PC-3 (cell line): ENCODE results near the gene ZMIZ1. TPM values are rescaled to one million over a fixed set of nuclear protein-coding genes. Genes with fewer than 3 reads are reported as not detected.

ENCODE experiments used
- ATAC-seq: fragments of 200-7000 bp; cut with Tn5 transposase; 2 replicates; pipeline ENCODE4 v1.9.1; 2020; ENCODE audit warnings: mild to moderate bottlenecking, moderate library complexity
- BruUV-seq: library from RNA; stranded (reverse); fragments of 400-500 nt; replicated peaks from 2 replicates; lab custom pipeline; 2021; lab: Mats Ljungman, UMichigan
- CTCF ChIA-PET: fragments of 300-600 bp; sonication (Branson Sonifier 250); formaldehyde crosslinking; loops from one replicate; lab custom pipeline; 2022; ENCODE audit warnings: antibody characterized with exemption; lab: Charles Lee
- POLR2A ChIA-PET: fragments of 300-600 bp; sonication (Branson Sonifier 250); formaldehyde crosslinking; loops from one replicate; lab custom pipeline; 2022; ENCODE audit warnings: antibody characterized with exemption; ENCODE audit not compliant: unreplicated experiment; lab: Charles Lee
- DNase-seq: peaks from one replicate; pipeline ENCODE4 v3.0.0-alpha.2; 2015
- H2AFZ ChIP-seq: fragments of 300-600 bp; sonication (generic); 2 replicates; pipeline ENCODE4 v1.6.0; 2016; ENCODE audit warnings: antibody characterized with exemption, low read length
- H3F3A ChIP-seq: fragments of 300-600 bp; sonication (generic); one replicate; pipeline ENCODE4 v1.6.0; 2017; ENCODE audit warnings: antibody characterized with exemption, low read length, control low read depth, mild to moderate bottlenecking; ENCODE audit not compliant: unreplicated experiment
- H3K27ac ChIP-seq: fragments of 300-600 bp; sonication (generic); 2 replicates; pipeline ENCODE4 v1.5.1; 2016; ENCODE audit warnings: mild to moderate bottlenecking, low read length
- H3K27me3 ChIP-seq: fragments of 300-600 bp; sonication (generic); 2 replicates; pipeline ENCODE4 v1.6.1; 2016; ENCODE audit warnings: low read length, mixed read lengths
- H3K36me3 ChIP-seq: fragments of 300-600 bp; sonication (generic); 2 replicates; pipeline ENCODE4 v1.6.1; 2016; ENCODE audit warnings: low read depth, mixed run types, low read length, mixed read lengths
- H3K4me1 ChIP-seq: fragments of 300-600 bp; sonication (generic); 2 replicates; pipeline ENCODE4 v1.5.1; 2016; ENCODE audit warnings: low read length; ENCODE audit not compliant: insufficient read depth
- H3K4me2 ChIP-seq: fragments of 300-600 bp; sonication (generic); 2 replicates; pipeline ENCODE4 v1.6.0; 2016; ENCODE audit warnings: low read length
- H3K4me3 ChIP-seq: fragments of 300-600 bp; sonication (generic); 2 replicates; pipeline ENCODE4 v1.5.1; 2016; ENCODE audit warnings: mild to moderate bottlenecking, low read length, mixed read lengths
- H3K79me2 ChIP-seq: fragments of 300-600 bp; sonication (generic); 2 replicates; pipeline ENCODE4 v1.6.1; 2017; ENCODE audit warnings: low read length, mixed read lengths
- H3K9ac ChIP-seq: fragments of 300-600 bp; sonication (generic); 2 replicates; pipeline ENCODE4 v1.6.0; 2016; ENCODE audit warnings: mild to moderate bottlenecking, low read length
- H3K9me2 ChIP-seq: fragments of 300-600 bp; sonication (generic); replicated peaks from 2 replicates; pipeline ENCODE4 v1.6.1; 2016; ENCODE audit warnings: mixed run types, low read length, mixed read lengths
- H3K9me3 ChIP-seq: fragments of 300-600 bp; sonication (generic); 2 replicates; pipeline ENCODE4 v1.6.1; 2016; ENCODE audit warnings: low read length, mixed read lengths
- H4K20me1 ChIP-seq: fragments of 300-600 bp; sonication (generic); 2 replicates; pipeline ENCODE4 v1.6.1; 2016; ENCODE audit warnings: low read length, mixed read lengths
- EZH2 ChIP-seq: fragments of 300-600 bp; sonication (generic); IDR thresholded peaks from one replicate; pipeline ENCODE4 v1.6.1; 2017; ENCODE audit warnings: antibody characterized with exemption, mild to moderate bottlenecking, low read length; ENCODE audit not compliant: unreplicated experiment
- EZH2phosphoT487 ChIP-seq: fragments of 300-600 bp; sonication (generic); IDR thresholded peaks from 2 replicates; pipeline ENCODE4 v1.6.1; 2018; ENCODE audit warnings: mild to moderate bottlenecking, antibody characterized with exemption, low read length, borderline replicate concordance
- intact Hi-C: fragments of 100-400 bp; cut with micrococcal nuclease; formaldehyde crosslinking; loops from 2 replicates; pipeline ENCODE4 v1.9.0; 2023
- total RNA-seq: library from RNA; depleted of rRNA; stranded (reverse); fragments of >200 nt; gene quantifications from 2 replicates; pipeline ENCODE4 v1.2.3, GENCODE V29; 2014
- TF ChIP-seq, protein P1 (sequence below): fragments of 300-600 bp; sonication (generic); conservative IDR thresholded peaks from 2 replicates; pipeline ENCODE4 v1.5.1; 2017; ENCODE audit warnings: antibody characterized with exemption, low read depth, mild to moderate bottlenecking, low read length

The ZMIZ1 gene
- total RNA-seq, 1 experiment from 2014 or later, result 55.4 TPM

DNA sequence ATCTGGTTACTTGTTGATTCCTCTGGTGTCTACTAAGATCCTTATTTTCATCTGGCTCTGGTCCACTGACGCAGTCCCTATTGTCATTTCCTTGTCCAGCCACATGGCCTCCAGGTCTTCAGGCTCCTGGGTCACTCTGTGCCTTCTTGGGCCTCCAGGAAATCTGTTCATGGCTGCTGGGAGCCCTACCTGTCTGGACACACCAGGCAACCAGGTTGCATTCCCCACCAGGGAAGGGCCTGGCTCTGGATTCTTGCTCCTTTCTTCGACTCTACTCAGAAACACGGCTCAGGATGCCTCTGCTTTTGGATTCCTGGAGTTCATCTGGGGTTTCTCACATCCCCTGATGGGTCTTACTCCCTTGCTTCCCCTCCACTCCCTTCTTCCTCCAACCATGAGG lies 270.5 kb downstream of the ZMIZ1 start:
- Histone ChIP-seq H4K20me1 (no peaks in the 10 kb centered on the region), H2AFZ (no peak overlapping the region), H3K9me3 (no peaks in the 10 kb centered on the region), H3K9ac (no peak overlapping the region), H3F3A (no peaks in the 10 kb centered on the region), H3K27ac (no peak overlapping the region), H3K36me3 (no peaks in the 10 kb centered on the region), H3K9me2 (no peaks in the 10 kb centered on the region), H3K27me3 (no peaks in the 10 kb centered on the region), H3K4me1 (peaks cover 4% of the 10 kb centered on the region), H3K4me3 (no peak overlapping the region), H3K4me2 (no peak overlapping the region), H3K79me2 (no peaks in the 10 kb centered on the region)
- DNase-seq (no peak), ATAC-seq (no peak)
- CTCF ChIA-PET, result no interaction called here
- TF ChIP-seq EZH2phosphoT487 (no peak), EZH2 (no peak)
- TF ChIP-seq, protein P1, sequence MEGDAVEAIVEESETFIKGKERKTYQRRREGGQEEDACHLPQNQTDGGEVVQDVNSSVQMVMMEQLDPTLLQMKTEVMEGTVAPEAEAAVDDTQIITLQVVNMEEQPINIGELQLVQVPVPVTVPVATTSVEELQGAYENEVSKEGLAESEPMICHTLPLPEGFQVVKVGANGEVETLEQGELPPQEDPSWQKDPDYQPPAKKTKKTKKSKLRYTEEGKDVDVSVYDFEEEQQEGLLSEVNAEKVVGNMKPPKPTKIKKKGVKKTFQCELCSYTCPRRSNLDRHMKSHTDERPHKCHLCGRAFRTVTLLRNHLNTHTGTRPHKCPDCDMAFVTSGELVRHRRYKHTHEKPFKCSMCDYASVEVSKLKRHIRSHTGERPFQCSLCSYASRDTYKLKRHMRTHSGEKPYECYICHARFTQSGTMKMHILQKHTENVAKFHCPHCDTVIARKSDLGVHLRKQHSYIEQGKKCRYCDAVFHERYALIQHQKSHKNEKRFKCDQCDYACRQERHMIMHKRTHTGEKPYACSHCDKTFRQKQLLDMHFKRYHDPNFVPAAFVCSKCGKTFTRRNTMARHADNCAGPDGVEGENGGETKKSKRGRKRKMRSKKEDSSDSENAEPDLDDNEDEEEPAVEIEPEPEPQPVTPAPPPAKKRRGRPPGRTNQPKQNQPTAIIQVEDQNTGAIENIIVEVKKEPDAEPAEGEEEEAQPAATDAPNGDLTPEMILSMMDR, result no peak
- no TSS peak for BruUV-seq
- POLR2A ChIA-PET, result no interaction called here
- intact Hi-C loops, result no loop called here

DNA sequence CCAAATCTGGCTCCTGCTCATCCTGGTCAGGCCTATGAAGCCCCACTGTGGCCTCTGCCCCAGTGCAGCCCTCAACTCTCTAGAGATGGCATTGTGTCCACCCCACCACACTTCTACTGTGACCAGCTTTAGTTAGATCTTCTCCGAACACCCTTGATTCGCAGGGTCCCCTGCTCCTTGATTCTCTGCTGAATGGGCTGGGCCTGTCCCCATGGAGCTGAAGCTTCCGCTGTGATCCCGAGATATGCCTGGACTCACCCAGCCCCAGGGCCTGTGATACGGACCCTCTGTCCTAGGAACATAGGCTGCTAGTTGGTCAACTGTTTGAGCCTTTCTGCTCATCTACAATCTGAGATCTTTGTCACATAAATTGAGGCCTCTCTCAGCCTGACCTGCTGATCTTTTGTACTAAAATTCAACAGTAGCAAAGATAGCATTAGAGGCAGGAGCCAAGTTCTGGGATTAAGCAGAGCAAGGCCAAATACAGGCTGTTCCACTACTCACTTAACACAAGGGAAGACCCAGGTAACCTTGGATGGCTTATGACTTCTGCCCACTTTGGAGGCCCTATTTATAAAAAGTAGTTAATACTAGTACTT lies 272.0 kb downstream of the ZMIZ1 start:
- TF ChIP-seq, protein P1, result no peak
- TF ChIP-seq EZH2phosphoT487 (no peak), EZH2 (no peak)

DNA sequence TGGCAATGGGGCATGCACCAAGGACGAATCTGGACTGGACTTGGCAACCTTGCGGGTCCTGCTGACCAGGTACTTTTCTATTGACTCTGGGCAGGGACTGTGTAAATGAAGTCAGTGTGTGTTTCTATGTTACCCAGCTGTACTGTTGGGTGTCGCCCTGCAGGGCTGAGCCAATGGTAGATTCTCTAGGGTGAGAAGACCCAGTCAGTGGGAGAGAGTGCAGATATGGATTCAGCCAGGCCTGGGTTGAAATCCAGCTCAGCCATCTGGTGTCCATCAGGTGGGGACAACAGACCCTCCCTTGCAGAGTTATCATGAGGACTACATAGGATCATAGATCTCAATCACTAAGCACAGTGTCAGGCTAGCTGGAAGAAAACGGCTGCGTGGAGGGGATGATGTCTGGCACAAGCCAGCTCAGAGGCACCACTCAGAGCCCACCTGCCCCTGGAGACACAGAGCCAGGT lies 273.6 kb downstream of the ZMIZ1 start:
- peaks cover 8% of the 10 kb centered on the region for H3K4me1 ChIP-seq
- CTCF ChIA-PET, result interaction anchor here (1.3 kb wide), 1 partner anchor 32 kb away, joined by 7 read pairs; no protein-coding TSS in a partner anchor
- DNase-seq (no peak), ATAC-seq (no peak)
- no peaks in the 10 kb centered on the region for H4K20me1 ChIP-seq
- H3K27ac ChIP-seq, result no peak overlapping the region
- H3K4me3 ChIP-seq, result no peak overlapping the region
- H3K79me2 ChIP-seq, result peaks cover under 1% of the 10 kb centered on the region; the same call in 1 of the 2 replicates
- POLR2A ChIA-PET, result interaction anchor here (0.8 kb wide), 1 partner anchor 800 kb away, joined by 7 read pairs; no protein-coding TSS in a partner anchor
- no peaks in the 10 kb centered on the region for H3K9me2 ChIP-seq
- H3K27me3 ChIP-seq, result no peaks in the 10 kb centered on the region
- no peak for TF ChIP-seq EZH2phosphoT487
- TF ChIP-seq, protein P1, result no peak
- no peak for TF ChIP-seq EZH2
- intact Hi-C loops, result no loop called here
- no peaks in the 10 kb centered on the region for H3K36me3 ChIP-seq
- H3K9me3 ChIP-seq, result no peaks in the 10 kb centered on the region
- H3F3A ChIP-seq, result no peaks in the 10 kb centered on the region
- H3K4me2 ChIP-seq, result no peak overlapping the region
- BruUV-seq, result no TSS peak
- H2AFZ ChIP-seq, result no peak overlapping the region
- no peak overlapping the region for H3K9ac ChIP-seq

More for the DNA sequence above, 272.0 kb downstream of the ZMIZ1 start:
- Histone ChIP-seq H3F3A (no peaks in the 10 kb centered on the region), H2AFZ (no peak overlapping the region), H4K20me1 (no peaks in the 10 kb centered on the region), H3K9ac (no peak overlapping the region), H3K27ac (no peak overlapping the region), H3K4me2 (no peak overlapping the region), H3K4me3 (no peak overlapping the region), H3K79me2 (no peaks in the 10 kb centered on the region), H3K27me3 (no peaks in the 10 kb centered on the region), H3K36me3 (no peaks in the 10 kb centered on the region), H3K9me3 (no peaks in the 10 kb centered on the region), H3K9me2 (no peaks in the 10 kb centered on the region), H3K4me1 (no peaks in the 10 kb centered on the region; the same call in 1 of the 2 replicates)
- ChIA-PET POLR2A (interaction anchor here (0.6 to 1.3 kb wide), 2 partner anchors 9 to 676 kb away, joined by 3 to 5 read pairs; no protein-coding TSS in a partner anchor), CTCF (no interaction called here)
- ATAC-seq, result no peak
- intact Hi-C loops, result no loop called here
- DNase-seq, result no peak
- BruUV-seq, result no TSS peak
